ENCODE results near the gene AGAP5.

GRCh38 chr10:73645251-73645650, 52.7 kb downstream of the AGAP5 start:
- TF ChIP-seq CTCF (IDR thresholded peaks at IDR 0.05) (no peak), EZH2 (IDR thresholded peaks at IDR 0.05; ENCODE audit: borderline replicate concordance, insufficient read depth, low read depth, low read length, poor library complexity, severe bottlenecking) (no peak)

Measured in B cell (primary cell).